Neural crest cell (in vitro differentiated cells): ENCODE measurements around the gene RFTN2. TPM values are rescaled to one million over a fixed set of nuclear protein-coding genes. Genes with fewer than 3 reads are reported as not detected.
"Not testable (repeated sequence)": the region's sequence is repeated elsewhere in the genome, so short reads cannot be mapped to it uniquely, and the experiment has no call there.

Source experiments
- DNase-seq: peaks from one replicate; pipeline ENCODE4 v3.0.0; 2021; ENCODE audit warnings: low read depth, mixed read lengths, low spot score
- H3K27ac Mint-ChIP-seq: one replicate; pipeline ENCODE4 v1.8.0; 2021; ENCODE audit warnings: mild to moderate bottlenecking, mixed read lengths; ENCODE audit not compliant: unreplicated experiment
- H3K27me3 Mint-ChIP-seq: 2 replicates; pipeline ENCODE4 v1.8.0; 2021; ENCODE audit warnings: low read depth, mild to moderate bottlenecking, mixed read lengths
- H3K36me3 Mint-ChIP-seq: 2 replicates; pipeline ENCODE4 v1.8.0; 2021; ENCODE audit warnings: low read depth, mild to moderate bottlenecking, mixed read lengths
- H3K4me1 Mint-ChIP-seq: 2 replicates; pipeline ENCODE4 v1.8.0; 2021; ENCODE audit warnings: mixed read lengths
- H3K4me3 Mint-ChIP-seq: one replicate; pipeline ENCODE4 v1.8.0; 2021; ENCODE audit warnings: mild to moderate bottlenecking, mixed read lengths
- H3K9me3 Mint-ChIP-seq: 2 replicates; pipeline ENCODE4 v1.8.0; 2021; ENCODE audit warnings: mixed read lengths
- total RNA-seq: library from RNA; stranded (reverse); gene quantifications from 2 replicates; pipeline ENCODE4 v1.2.1, GENCODE V29; 2021
- TF ChIP-seq, protein P1 (sequence below): fragments of 200-600 bp; sonication (generic); conservative IDR thresholded peaks from 2 replicates; pipeline ENCODE4 v1.5.0; 2021; ENCODE audit warnings: antibody characterized with exemption, mild to moderate bottlenecking

Gene RFTN2
- total RNA-seq, 1 donor from 2014 or later: 16.0 TPM

DNA sequence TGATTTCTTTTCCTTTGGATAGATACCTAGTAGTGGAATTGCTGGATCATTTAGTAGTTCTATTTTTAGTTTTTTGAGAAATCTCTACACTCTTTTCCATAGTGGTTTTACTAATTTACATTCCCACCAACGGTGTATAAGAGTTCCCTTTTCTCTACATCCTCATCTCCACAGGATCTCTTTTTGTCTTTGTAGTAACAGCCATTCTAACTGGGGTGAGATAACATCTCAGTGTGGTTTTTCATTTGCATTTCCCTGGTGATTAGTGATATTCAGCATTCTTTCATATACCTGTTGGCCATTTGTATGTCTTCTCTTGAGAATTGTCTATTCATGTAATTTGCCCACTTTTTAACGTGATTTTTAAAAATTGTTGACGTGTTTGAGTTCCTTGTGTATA, 13.8 kb downstream of the RFTN2 start:
- Mint-ChIP-seq H3K9me3 (peaks cover 23% of the 10 kb centered on the region), H3K4me1 (peaks cover 8% of the 10 kb centered on the region), H3K4me3 (no peak overlapping the region), H3K27me3 (no peaks in the 10 kb centered on the region), H3K27ac (no peak overlapping the region), H3K36me3 (peaks cover 33% of the 10 kb centered on the region)
- no peak for DNase-seq
- TF ChIP-seq, protein P1, sequence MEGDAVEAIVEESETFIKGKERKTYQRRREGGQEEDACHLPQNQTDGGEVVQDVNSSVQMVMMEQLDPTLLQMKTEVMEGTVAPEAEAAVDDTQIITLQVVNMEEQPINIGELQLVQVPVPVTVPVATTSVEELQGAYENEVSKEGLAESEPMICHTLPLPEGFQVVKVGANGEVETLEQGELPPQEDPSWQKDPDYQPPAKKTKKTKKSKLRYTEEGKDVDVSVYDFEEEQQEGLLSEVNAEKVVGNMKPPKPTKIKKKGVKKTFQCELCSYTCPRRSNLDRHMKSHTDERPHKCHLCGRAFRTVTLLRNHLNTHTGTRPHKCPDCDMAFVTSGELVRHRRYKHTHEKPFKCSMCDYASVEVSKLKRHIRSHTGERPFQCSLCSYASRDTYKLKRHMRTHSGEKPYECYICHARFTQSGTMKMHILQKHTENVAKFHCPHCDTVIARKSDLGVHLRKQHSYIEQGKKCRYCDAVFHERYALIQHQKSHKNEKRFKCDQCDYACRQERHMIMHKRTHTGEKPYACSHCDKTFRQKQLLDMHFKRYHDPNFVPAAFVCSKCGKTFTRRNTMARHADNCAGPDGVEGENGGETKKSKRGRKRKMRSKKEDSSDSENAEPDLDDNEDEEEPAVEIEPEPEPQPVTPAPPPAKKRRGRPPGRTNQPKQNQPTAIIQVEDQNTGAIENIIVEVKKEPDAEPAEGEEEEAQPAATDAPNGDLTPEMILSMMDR: no peak

DNA sequence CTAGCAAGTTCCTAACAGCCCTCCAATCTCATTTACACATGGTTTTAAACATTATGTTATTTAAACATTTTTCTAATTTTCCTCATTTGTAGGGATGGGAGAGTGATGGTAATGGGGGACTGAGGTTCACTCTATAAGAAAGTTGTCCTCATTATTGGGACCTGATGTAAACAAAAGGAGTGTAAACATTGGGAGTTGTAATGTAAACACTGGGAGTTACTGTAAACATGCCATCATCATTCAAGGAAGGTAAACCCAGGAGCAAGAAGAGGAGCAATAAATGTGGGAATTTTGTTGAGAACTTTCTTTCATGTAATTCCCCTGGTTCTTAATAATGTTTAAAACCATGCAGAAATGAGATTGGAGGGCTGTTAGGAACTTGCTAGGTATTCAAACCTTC, 17.8 kb downstream of the RFTN2 start:
- Mint-ChIP-seq H3K4me1 (peaks cover 11% of the 10 kb centered on the region), H3K27ac (no peak overlapping the region), H3K36me3 (peaks cover 11% of the 10 kb centered on the region), H3K4me3 (no peak overlapping the region), H3K27me3 (no peaks in the 10 kb centered on the region), H3K9me3 (peaks cover 6% of the 10 kb centered on the region)
- TF ChIP-seq, protein P1: no peak
- DNase-seq: no peak

DNA sequence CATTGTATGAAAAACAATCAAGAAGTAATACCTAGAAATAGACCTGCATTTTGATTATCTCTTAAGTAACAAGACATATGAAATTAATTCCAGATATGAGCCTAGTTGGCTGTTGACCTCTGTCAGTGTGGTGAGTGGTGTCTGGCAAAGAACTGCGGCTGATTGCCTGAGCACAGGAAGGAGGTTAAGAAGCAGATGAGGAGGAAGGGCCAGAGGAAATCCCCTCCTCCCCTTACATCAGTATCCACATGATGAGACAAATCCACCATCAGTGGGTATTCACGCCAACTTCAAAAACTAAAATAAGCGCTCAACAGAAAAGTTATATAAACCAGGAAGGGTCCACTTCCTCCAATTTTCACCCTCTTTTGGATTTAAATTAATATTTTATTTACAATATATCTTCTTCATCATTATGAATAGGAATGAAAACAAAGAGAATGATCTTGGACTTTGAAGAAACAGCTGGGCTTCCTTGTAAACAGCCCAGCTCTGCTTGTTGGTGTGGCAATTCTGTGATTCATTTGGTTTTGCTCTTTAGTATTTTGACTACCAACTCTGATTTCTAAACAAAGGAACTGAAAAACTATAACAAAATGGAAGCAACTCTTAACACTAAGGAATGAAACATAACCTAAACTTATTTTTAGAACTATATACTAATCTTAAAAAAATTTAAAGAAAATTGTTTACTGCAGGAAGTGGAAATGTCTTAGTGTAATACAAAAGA, 27.3 kb downstream of the RFTN2 start:
- H3K4me3 Mint-ChIP-seq: no peak overlapping the region
- peaks cover 4% of the 10 kb centered on the region for H3K4me1 Mint-ChIP-seq
- TF ChIP-seq, protein P1: no peak
- no peaks in the 10 kb centered on the region for H3K9me3 Mint-ChIP-seq
- H3K27me3 Mint-ChIP-seq: no peaks in the 10 kb centered on the region
- peaks cover 24% of the 10 kb centered on the region for H3K36me3 Mint-ChIP-seq
- no peak for DNase-seq
- peak overlapping the region; percentile 31 for H3K27ac Mint-ChIP-seq

DNA sequence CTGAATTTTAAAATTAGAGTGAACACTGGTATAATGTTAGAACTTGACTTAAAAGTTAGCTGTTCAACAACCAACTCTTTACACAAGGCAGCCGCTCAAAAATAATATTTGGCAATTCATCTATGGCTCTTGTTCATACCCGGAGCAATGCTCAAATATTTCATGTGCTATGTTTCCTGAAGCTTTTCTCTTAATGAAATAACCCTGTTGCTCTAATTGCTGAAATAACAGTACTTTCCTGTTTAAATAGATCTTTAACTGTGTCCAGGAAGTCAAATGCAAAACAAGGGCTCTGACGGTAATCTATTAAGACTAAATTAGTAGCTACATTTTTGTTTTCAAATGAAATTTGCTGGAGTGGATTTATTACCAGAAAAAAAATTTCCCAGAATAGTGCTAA, 33.7 kb downstream of the RFTN2 start:
- Mint-ChIP-seq H3K36me3 (peaks cover 25% of the 10 kb centered on the region), H3K4me1 (peaks cover 8% of the 10 kb centered on the region), H3K9me3 (peaks cover 4% of the 10 kb centered on the region), H3K27ac (no peak overlapping the region), H3K4me3 (no peak overlapping the region), H3K27me3 (no peaks in the 10 kb centered on the region)
- DNase-seq: no peak
- TF ChIP-seq, protein P1: no peak

DNA sequence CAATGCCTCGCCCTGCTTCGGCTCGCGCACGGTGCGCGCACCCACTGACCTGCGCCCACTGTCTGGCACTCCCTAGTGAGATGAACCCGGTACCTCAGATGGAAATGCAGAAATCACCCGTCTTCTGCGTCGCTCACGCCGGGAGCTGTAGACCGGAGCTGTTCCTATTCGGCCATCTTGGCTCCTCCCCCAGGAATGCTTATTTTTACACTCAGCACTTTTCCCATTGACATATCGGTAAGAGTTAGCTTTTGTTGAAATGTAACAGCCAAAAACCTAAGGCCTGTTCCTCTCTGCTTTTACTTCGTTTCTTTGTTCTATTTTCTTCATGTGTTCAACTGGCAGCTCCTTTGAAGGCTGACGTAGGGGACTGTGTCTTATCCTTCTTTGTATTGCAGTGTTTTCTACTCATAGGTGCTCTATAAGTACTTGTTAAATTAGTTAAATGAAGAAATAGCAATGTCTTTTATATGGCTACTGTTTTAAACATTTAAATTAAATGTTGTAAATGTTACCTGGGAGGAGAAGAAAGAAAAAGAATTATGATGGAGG, 34.7 kb downstream of the RFTN2 start:
- not testable (repeated sequence) for H3K27me3 Mint-ChIP-seq, H3K9me3 Mint-ChIP-seq, H3K4me1 Mint-ChIP-seq, DNase-seq
- peak overlapping the region; percentile 54 for H3K4me3 Mint-ChIP-seq
- H3K36me3 Mint-ChIP-seq: peaks cover 22% of the 10 kb centered on the region
- peak overlapping the region; percentile 23 for H3K27ac Mint-ChIP-seq

DNA sequence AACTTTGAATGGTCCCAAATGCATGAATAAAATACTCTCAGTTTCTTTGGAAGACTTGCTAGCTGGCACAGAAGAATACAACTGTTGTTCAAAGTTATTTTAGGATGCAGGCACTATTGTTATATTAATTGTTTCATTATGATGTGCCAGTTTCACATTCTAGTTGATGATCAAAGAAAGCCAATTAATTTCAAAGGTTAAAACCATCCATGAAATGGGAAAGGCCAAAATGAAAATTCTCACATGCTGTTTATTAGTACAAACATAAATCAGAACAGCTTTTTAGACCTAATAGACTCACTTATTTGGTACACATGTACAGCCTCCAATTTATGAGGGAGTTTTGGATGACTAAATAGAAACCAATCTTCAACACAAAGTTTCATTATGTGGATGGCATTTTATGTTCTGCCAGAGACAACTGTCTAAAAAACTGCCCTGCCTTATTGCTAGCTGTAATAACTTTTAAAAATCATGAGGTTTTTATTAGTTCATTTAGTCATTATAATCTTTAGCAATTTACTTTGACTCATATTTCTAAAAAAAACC, 42.2 kb downstream of the RFTN2 start:
- TF ChIP-seq, protein P1: no peak

More for the DNA sequence above, 42.2 kb downstream of the RFTN2 start:
- no peaks in the 10 kb centered on the region for H3K27me3 Mint-ChIP-seq
- no peak for DNase-seq
- peaks cover 8% of the 10 kb centered on the region for H3K4me1 Mint-ChIP-seq
- H3K9me3 Mint-ChIP-seq: peaks cover 2% of the 10 kb centered on the region
- peaks cover 26% of the 10 kb centered on the region for H3K36me3 Mint-ChIP-seq
- no peak overlapping the region for H3K27ac Mint-ChIP-seq
- no peak overlapping the region for H3K4me3 Mint-ChIP-seq
